ENCODE results near the gene TEX101.
"Not testable (repeated sequence)": the region's sequence is repeated elsewhere in the genome, so short reads cannot be mapped to it uniquely, and the experiment has no call there.

The TEX101 gene

DNA sequence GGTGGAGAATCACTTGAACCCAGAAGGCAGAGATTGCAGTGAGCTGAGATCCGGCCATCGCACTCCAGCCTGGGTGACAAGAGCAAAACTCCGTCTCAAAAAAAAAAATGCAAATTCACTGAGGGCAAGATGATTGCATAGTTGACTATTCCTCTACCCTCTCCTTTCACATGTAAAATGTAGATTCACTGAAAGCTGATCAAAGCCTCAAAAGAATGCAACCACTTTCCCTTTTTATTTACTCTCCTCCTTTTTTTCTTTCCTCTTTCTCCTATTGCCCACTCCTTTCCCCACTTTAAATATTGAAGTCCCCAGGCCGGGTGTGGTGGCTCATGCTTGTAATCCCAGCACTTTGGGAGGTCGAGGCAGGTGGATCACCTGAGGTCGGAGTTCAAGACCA lies 6.3 kb downstream of the TEX101 start:
- DNase-seq (ENCODE audit: low spot score): no peak

DNA sequence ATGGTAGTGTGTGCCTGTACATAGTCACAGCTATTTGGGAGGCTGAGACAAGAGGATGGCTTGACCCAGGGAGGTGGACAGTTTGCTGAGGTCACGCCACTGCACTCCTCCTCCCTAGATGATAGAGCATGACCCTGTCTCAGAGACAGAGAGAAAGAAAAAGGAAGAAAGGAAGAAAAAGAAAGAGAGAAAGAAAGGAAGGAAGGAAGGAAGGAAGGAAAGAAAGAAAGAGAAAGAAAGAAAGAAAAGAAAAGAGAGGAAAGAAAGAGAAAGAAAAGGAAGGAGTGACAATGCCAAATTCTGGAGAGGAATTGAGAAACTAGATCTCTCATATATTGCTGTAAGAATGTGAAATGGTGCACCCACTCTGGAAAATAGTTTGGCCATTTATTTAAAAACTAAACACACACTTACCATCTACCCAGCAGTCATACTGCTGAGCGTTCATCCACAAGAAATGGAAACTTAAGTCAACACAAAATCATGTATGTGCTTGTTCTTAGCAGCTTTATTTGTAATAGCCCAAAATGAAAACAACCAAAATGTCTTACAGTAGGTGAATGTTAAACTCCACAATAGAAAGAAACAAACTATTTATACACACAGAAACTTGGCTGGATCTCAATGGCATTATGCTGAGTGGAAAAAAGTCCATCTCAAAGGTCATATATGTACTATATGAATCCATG lies 7.5 kb downstream of the TEX101 start:
- no peak for DNase-seq (ENCODE audit: low spot score)

DNA sequence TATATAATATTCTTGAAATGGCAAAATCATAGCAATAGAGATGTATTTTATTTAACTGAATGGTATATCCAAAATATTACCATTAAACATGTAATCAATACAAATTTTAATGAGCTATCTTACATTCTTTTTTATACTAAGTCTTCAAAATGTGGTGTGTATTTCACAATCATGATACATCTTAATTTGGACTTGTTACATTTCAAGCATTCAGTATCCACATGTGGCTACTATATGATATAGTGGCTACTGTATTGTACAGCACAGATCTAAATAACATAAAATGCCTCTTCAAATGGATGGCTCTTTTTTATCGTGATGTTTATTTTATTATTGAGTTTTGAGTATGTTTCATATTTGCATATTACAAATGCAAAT lies 8.0 kb downstream of the TEX101 start:
- no peak for DNase-seq (ENCODE audit: low spot score)

DNA sequence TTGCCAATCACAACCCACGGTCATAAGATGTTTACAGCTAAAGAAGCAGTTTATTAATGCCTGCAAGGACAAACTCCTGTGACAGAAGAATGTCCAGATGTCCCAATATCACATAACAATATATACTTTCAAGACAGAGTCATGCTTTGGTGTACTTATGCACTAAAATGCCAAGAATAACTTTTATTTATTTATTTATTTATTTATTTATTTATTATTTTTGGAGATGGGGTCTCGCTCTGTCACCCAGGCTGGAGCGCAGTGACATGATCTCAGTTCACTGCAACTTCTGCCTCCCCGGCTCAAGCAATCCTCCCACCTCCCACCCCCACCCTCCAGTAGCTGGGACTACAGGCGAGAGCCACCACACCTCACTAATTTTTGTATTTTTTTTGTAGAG lies 9.1 kb downstream of the TEX101 start:
- no peak for DNase-seq (ENCODE audit: low spot score)

DNA sequence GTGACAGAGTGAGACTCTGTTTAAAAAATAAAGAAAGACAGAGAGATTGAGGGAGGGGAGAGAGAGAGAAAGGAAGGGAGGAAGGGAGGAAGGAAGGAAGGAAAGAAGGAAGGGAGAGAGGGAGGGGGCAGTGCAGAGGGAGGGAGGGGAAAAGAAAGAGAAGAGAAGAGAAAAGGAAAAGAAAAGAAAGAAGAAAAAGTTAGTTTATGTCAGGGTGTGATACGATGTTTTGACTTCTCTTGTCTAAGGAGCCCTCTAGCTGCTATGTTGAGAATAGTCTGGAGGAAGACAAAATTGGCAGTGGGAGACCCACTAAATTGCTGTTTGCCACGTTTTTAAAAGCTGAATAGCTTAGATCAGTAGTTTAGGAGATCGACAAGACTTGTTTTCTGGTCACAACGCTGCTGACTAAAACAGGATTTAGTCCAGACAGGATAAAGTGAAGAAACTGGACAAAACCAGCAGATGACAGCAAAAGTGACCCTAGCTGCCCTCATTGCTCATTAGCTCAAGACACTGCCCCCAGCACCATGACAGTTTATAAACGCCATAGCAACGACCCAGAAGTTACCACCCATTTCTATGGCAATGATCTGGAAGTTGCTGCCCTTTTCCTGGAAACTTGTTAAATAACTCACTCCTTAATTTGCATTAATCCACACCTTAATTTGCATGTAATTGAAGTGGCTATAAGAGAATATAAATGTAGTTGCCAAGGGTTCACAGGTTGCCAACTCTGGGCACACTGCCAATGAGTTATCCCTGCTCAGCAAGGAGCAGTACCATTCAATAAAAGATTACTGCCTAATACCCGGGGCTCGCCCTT lies 11.1 kb downstream of the TEX101 start:
- peak; percentile 54 for DNase-seq (ENCODE audit: low spot score)

DNA sequence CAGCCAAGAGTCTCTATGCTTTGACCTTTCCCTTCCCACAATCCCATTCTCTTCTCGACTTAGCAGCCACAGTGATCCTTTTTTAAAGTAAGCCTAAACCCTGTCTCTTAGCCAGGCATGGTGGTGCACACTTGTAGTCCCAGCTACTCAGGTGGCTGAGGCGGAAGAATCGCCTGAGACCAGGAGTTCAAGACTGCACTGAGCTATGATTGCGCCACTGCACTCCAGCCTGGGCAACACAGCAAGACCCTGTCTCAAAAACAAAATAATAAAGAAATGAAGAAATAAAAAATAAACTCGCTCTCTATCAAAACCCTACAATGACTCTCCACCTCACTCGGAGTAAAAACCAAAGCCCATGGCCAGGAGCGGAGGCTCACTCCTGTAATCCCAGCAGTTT lies 14.7 kb downstream of the TEX101 start:
- DNase-seq (ENCODE audit: low spot score): no peak

DNA sequence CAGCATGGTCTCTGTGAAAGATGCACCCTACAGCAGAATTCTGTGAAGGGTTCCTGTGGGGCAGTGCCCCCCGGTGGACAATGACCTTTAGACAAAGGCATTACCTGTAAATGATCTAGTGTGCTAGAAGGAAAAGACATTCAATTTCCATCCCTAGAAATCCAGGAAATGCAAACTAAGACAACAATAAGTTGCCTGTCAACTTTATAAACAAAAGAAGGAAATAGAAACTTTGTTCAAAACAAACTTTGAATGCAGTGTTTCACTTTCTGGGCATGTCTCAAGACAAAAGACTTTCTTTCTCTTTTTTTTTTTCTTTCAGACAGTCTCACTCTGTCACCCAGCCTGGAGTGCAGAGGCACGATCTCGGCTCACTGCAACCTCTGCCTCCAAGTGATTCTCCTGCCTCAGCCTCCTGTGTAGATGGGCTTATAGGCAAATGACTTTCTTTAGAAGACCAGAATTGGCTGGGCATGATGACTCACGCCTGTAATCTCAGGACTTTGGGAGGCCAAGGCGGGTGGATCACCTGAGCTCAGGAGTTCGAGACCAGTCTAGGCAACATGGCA lies 15.5 kb downstream of the TEX101 start:
- no peak for DNase-seq (ENCODE audit: low spot score)

DNA sequence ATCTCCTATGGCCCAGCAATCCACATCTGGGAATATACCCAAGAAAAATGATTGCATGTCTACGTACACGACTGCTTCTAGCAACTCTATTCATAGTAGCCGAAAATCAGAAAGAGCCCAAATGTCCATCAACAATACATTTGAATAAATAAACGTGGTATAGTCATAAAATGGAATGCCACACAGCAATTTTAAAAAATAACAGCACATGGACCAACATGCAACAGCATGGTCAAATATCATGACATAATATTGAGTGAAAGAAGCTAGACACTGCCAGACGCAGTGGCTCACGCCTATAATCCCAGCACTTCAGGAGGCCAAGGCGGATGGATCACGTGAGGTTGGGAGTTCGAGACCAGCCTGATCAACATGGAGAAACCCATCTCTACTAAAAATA lies 16.3 kb downstream of the TEX101 start:
- DNase-seq (ENCODE audit: low spot score): no peak

DNA sequence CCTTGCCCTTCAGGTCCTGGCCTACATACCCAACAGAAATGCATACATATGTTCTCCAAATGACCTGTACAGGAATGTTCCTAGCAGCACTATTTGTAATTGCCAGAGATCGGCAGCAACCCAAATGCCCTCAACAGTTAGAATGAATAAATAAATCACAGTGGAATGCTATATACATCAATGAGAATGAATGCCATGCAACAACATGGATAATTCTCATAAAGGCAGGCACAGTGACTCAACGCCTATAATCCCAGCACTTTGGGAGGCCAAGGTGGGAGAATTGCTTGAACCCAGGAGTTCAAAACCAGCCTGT lies 18.6 kb downstream of the TEX101 start:
- DNase-seq (ENCODE audit: low spot score): no peak

DNA sequence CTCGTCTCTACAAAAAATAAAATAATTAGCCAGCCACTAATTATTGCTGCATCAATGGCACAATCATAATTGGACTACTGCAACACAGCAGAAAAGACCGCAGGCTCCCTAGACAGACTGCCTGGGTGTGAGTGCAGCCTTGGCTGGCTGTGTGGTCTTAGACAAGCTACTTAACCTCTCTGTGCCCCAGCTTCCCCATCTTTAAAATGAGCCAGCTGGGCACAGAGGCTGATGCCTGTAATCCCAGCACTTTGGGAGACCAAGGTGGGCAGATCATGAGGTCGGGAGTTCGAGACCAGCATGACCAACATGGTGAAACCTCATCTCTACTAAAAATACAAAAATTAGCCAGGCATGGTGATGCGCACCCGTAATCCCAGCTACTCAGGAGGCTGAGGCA lies 19.0 kb downstream of the TEX101 start:
- DNase-seq (ENCODE audit: low spot score): no peak

DNA sequence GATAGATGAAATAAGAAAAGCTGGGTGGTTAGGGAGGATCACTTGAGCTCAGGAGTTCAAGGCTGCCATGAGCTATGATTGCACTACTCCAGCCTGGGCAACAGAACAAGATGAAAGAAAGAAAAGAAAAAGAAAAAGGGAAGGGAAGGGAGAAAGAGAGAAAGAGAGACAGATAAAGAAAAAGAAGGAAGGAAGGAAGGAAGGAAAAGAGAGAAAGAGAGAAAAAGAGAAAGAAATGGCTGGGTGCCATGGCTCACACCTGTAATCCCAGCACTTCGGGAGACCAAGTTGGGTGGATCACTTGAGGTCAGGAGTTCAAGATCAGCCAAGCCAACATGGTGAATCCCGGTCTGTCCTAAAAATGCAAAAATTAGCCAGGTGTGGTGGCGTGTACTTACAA lies 21.1 kb downstream of the TEX101 start:
- DNase-seq (ENCODE audit: low spot score): no peak

DNA sequence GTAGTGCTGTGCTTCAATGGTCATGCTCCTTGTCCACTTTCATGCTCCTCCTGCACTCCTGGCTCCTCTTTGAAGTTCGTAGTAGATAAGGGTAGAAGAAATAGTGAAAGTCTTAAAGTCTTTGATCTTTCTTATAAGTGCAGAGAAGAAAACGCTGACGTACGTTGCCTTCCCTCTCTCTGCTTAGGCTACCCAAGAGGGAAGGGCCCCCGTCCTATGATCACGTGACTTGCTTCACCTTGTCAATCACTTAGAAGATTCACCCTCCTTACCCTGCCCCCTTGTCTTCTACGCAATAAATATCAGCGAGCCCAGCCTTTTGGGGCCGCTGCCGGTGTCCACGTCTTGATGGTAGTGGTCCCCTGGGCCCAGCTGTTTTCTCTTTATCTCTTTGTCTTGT lies 22.6 kb downstream of the TEX101 start:
- DNase-seq (ENCODE audit: low spot score): not testable (repeated sequence)

DNA sequence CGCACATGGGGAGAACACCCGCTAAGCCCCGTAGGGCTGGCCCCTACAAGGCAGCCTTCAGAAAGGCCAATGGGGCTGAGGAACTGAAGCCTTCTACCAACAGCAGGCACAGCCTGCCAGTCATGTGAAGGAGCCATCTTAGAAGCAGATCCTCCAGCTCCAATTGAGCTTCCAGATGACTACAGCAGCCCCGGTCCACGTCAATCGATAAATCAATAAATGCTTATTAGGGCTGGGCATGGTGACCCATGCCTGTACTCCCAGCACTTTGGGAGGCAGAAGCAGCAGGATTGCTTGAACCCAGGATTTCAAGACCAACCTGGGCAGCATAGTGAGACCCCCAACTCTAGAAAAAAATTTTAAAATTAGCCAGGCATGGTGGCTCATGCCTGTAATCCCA lies 23.0 kb downstream of the TEX101 start:
- no peak for DNase-seq (ENCODE audit: low spot score)

DNA sequence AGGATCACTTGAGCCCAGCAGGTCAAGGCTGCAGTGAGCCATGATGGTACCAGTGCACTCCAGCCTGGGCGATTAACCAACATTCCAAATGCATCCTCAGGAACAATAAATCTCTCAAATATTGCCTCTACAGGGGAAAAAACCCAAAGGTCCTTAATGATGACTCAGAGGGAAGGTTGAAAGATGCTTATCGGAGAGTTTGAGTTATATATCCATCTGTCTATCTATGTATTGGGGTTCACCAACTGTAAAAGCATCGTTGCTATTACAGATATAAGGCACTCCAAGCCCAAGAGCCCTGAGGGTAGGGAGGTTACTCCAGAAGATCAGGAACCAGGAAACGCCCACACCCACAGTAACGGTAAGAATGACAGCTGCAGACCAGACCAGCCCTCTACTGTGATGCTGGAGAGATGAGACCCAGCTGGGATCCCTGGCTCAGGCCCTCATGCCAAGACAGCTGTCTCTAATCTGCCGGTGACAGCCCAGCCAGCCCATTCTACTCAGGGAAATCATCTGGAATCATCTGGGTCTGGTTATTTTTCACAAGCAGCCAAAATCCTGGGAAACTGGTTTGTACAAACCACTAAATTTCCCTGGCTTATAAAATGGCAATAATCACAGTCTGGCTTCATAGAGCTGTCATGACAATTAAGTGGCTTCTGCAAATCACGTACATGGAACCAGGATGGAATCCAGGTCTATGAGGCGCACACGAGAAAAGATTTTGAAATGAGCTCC lies 23.8 kb downstream of the TEX101 start:
- DNase-seq (ENCODE audit: low spot score): peak; percentile 87

DNA sequence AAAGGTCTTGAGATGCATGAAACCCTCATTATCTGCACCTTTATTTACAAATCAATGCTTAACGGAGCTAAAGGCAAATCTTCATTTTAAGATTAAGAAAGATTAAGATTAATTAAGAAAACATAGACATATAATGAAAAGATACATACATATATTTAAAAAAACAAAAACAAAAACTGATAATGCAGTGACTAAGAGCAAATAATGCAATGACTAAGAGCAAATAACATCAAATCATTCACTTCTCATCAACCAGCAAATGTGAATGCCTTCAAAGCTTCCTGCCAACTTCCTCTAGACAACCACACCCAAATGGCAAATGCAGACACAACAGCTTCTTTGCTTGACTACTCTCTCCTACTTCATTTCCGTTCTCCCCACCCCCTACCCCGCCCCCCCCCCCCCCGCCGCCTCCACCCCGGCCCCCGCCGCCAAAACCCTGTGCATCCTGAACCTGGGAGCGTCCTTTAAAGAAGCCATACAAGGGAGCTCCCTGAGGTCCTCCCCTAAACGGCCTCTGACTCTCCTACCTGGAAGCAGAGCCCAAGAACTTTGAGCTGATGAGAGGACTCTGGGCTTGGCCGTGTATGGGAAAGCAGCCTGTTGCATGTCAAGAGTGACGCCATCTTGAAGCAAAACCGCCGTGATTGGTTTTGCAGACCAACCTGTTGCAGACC lies 24.5 kb downstream of the TEX101 start:
- DNase-seq (ENCODE audit: low spot score): peak; percentile 60

DNA sequence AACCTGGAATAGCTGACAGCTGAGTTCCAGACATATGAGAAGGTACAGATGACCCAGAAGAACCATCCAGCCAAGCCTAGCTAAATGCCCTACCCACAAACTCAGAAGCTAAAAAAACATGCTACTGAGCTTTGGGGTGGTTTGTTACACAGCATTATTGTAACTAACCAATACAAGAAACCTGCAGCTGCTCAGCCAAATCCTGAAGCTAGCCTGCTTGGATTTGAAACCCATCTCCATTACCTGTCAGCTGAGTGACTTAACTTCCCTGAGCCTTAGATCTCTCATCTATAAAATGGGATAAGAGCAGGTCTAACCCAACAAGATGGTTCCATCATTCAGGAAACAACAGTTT lies 25.0 kb downstream of the TEX101 start:
- no peak for DNase-seq (ENCODE audit: low spot score)

DNA sequence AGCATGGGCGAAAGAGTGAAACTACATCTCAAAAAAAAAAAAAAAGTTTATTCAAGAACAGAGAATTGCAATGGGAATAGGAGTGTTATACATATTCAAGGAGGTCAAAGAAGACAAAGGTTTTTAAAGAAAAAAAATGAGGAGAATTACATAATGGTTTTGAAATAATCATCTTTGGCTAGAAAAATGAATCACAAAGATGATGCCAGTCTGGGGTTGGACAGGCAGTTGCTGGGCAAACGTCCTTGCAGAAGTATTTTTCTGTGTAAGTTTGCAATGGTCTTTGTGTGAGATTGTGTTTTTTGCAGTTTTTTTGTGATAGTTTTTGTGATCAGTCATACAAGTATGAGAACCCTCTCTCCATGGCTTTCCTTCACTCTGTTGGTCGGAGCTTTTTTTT lies 27.0 kb downstream of the TEX101 start:
- DNase-seq (ENCODE audit: low spot score): no peak

DNA sequence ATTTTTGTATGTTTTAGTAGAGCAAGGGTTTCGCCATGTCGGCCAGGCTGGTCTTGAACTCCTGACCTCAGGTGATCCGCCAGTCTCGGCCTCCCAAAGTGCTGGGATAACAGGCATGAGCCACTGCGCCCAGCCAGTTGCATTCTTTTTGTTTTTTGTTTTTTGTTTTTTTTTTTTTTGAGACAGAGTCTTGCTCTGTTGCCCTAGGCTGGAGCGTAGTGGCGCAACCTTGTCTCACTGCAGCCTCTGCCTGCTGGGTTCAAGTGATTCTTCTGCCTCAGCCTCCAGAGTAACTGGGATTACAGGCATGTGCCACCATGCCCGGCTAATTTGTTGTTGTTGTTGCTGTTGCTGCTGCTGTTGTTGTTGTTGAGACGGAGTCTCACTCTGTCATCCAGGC lies 29.4 kb downstream of the TEX101 start:
- DNase-seq (ENCODE audit: low spot score): not testable (repeated sequence)

DNA sequence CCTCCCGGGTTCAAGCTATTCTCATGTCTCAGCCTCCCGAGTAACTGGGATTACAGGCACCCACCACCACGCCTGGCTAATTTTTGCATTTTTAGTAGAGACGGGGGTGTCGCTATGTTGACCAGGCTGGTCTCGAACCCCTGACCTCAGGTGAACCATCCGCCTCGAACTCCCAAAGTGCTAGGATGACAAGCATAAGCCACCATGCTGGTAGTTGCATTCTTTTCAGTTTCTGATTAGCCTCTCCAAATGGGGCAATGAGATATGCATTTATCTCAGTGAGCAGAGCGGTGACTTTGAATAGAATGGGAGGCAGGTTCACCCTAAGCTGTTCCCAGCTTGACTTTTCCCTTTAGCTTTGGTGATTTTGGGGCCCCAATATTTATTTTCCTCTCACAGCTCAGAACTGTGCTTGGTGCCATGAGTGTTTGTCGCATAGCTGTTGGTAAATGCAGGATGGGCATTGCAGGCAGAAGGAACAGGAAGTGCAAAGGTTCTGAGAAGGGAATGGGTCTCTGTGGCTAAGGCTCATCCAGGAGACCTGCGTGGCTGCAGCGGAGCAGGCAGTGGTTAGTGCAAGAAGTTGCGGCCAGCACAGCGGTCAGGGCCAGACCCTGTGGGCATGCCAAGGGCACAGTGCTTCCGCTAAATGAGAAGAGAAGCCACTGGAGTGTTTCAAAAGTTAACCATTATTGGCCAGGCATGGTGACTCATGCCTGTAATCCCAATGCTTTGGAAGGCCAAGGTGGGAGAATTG lies 30.0 kb downstream of the TEX101 start:
- DNase-seq (ENCODE audit: low spot score): no peak

DNA sequence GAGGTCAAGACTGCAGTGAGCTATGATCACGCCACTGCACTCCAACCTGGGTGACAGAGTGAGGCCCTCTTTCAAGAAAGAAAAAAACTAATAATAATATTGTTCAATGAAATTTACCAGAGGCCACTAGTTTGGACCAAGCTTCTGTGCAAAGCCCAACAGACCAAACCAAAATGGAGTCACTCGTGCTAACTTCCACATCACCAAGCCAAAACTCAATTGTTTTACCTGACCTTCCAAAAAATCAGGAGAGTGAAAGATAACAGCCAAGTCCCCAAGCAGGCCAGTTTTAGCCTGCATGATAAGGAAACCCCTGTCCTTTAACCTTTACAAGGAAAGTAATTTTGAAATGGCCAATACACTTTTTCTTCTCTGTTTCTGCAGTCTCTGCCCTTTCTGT lies 30.7 kb downstream of the TEX101 start:
- DNase-seq (ENCODE audit: low spot score): no peak

DNA sequence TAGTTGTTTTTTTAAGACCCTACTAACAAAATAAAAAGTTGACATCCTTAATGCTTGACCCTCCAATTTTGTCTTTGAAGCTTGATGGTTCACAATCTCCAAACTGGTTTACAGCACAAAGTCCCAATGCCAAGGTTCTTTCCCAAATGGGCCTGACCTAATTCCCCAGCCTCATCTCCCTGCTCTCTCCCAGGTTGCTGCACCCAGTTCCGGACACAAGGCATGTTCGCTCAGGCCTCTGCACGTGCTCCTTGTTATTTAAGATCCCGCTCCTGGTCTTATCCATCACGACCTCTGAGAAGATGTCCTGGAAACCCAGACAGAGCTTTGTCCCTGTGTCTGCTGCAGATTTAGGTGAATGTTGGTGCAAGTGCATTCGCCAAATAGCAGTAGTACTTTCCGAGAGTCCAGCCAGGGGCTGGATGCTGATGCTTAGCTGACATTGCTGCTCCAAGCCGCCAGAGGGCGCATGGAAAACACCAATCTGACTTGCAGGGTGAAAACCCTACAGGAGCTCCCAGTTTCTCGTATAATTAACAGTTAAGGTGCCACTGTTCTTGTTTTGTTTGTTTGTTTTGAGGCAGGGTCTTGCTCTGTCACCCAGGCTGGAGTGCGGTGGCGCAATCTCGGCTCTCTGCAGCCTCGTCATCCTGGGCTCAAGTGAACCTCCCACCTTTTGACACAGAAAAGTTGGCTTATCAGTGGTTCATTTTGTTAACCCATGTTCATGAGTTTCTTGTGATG lies 32.2 kb downstream of the TEX101 start:
- DNase-seq (ENCODE audit: low spot score): peak; percentile 85

All from GM03348 (cell line).